NB4 (cell line): Measurements from ENCODE around the gene SYT8.

Experiments used
- MYC ChIP-seq: IDR thresholded peaks from 2 replicates; pipeline ENCODE4 v1.6.1; 2011; ENCODE audit warnings: low read depth, low read length
- POLR2A ChIP-seq: IDR thresholded peaks from 2 replicates; pipeline ENCODE4 v1.6.1; 2011; ENCODE audit warnings: mild to moderate bottlenecking; ENCODE audit not compliant: insufficient read length; ENCODE audit errors: extremely low read depth
- TF ChIP-seq, protein P1 (sequence below): IDR thresholded peaks from one replicate; pipeline ENCODE4 v1.5.1; 2012; ENCODE audit warnings: low read depth, low read length
- TF ChIP-seq, protein P2 (sequence below): IDR thresholded peaks from 2 replicates; pipeline ENCODE4 v1.6.1; 2011; ENCODE audit warnings: low read depth, low read length

DNA sequence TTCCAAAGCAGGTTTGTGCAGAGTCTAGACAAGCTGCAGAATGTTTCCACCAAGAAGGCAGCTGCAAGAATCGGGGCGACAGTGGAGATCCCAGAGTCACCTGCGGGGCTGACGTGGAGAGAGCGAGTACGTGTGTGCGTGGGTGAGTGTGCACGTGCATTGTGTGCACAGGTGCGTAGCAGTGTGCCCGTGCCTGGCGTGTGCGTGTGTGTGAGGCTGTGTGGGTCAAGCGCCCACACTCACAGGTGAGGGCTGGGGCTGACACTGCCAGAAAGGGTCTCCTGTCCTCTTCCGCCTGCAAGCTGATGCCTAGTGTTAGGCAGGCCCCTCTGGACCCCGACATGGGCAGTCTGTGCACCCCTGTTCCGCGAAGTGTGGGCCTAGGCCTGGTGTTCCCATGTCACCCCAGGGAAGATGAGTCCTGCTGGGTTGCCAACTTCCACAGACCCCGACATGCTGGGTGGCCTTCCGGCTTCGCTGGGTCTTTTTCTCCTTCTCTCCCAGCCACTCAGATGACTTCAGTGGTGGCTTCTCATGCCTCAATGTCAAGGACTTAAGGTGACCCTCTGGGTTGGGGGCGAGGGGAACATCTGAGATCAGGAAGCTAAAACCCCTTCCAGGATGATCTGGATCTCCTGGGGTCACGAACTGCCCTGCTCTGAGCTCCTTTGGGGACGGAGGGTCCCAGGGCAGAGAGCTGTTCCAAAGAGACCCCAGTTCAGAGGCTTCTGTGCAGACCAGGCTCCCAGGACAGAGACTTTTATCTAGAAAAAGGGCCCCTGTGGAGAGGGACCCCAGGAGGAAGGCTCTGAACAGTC, 10.4 kb upstream of the SYT8 start:
- TF ChIP-seq, protein P1, sequence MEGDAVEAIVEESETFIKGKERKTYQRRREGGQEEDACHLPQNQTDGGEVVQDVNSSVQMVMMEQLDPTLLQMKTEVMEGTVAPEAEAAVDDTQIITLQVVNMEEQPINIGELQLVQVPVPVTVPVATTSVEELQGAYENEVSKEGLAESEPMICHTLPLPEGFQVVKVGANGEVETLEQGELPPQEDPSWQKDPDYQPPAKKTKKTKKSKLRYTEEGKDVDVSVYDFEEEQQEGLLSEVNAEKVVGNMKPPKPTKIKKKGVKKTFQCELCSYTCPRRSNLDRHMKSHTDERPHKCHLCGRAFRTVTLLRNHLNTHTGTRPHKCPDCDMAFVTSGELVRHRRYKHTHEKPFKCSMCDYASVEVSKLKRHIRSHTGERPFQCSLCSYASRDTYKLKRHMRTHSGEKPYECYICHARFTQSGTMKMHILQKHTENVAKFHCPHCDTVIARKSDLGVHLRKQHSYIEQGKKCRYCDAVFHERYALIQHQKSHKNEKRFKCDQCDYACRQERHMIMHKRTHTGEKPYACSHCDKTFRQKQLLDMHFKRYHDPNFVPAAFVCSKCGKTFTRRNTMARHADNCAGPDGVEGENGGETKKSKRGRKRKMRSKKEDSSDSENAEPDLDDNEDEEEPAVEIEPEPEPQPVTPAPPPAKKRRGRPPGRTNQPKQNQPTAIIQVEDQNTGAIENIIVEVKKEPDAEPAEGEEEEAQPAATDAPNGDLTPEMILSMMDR: no peak
- TF ChIP-seq, protein P2, sequence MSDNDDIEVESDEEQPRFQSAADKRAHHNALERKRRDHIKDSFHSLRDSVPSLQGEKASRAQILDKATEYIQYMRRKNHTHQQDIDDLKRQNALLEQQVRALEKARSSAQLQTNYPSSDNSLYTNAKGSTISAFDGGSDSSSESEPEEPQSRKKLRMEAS: no peak
- TF ChIP-seq POLR2A: no peak
- no peak for TF ChIP-seq MYC
